ENCODE data around the gene MYL11. TPM values are rescaled to one million over a fixed set of nuclear protein-coding genes. Genes with fewer than 3 reads are reported as not detected.
"Not testable (repeated sequence)": the region's sequence is repeated elsewhere in the genome, so short reads cannot be mapped to it uniquely, and the experiment has no call there.

The MYL11 gene
- total RNA-seq, 1 donor from 2014 or later, result not detected

DNA sequence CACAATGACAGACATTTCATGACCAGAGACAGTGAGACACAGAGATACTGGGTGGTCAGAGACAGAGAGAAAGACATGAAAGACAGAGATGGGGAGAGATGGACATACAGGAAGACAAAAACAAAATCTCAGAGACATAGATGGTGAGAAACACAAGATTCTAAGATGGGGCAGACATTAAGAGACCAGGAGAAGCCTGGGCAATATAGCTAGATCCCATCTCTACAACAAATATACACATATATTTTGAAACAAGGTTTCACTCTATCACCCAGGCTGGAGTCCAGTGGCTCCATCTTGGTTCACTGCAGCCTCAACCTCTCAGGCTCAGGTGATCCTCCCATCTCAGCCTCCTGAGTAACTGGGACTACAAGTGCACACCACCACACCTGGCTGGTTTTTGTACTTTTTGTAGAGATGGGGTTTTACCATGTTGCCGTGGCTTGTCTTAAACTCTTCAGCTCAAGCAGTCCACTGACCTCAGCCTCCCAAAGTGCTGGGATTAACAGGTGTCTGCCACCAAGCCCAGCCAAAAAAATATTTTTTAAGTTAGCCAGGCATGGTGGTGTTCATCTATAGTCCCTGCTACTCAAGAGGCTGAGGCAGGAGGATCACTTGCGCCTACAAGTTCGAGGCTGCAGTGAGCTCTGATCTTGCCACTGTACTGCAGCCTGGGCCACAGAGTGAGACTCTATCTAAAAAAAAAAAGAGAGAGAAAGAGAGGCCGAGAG, 5.6 kb downstream of the MYL11 start:
- no peak for DNase-seq
- intact Hi-C loops (cut with DNase I), result no loop called here
- ATAC-seq (ENCODE audit: poor library complexity), result no peak

DNA sequence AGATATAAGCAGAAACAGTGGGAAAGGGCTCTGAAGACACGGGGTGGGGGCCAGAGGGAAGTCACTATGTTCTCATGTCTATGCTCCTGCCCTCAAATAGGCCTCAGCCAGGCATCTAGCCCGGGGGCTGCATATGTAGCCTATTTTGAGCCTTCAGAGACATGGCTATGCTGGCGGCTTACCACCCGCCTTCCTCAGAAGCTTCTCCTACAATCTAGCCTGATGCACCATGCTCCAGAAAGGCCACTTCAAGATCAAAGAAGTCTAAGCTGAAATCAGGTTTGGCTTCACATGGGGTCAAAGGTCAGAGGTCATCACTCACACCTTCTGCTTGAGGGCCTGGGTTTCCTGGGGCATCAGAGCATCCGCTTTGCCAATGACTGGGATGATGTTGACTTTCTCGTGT, 6.2 kb downstream of the MYL11 start:
- intact Hi-C loops (cut with DNase I), result no loop called here
- no peak for ATAC-seq (ENCODE audit: poor library complexity)
- no peak for DNase-seq

DNA sequence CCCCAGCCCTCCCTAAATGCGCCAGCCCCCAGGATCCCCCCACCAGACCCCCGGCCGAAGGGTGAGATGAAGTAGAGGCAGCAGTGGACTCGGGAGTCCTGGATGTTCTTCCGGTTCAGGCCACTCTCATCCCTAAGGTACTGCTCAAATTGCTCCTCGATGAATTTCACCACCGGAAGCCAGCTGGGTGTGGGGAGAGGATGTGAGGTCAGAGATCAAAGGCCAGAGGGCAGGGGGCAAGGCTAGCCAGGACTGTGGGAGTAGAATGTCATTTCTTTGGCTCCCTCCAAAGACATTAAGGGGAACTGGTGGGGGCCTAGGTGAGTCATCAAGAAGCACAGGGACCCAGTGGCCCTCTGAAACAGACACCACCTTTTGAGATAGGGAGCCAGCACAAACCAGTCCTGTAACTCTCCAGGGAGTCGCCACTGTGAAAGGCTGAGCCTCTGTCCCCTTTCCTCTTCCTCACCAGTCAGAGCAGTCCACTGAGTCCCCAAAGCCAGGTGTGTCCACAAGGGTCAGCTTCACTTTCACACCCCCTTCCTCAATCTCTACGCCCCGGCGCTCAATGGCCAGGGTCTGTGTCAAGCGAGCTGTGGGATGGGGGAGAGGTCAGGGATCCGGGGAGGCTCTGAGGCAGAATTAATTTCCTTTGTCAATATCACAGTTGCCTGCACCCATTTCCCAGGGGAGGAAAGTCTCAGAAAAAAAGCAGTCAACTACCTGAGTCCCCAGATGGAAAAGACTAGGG, 6.9 kb downstream of the MYL11 start:
- intact Hi-C loops (cut with DNase I), result no loop called here
- ATAC-seq (ENCODE audit: poor library complexity) (no peak), DNase-seq (no peak)

DNA sequence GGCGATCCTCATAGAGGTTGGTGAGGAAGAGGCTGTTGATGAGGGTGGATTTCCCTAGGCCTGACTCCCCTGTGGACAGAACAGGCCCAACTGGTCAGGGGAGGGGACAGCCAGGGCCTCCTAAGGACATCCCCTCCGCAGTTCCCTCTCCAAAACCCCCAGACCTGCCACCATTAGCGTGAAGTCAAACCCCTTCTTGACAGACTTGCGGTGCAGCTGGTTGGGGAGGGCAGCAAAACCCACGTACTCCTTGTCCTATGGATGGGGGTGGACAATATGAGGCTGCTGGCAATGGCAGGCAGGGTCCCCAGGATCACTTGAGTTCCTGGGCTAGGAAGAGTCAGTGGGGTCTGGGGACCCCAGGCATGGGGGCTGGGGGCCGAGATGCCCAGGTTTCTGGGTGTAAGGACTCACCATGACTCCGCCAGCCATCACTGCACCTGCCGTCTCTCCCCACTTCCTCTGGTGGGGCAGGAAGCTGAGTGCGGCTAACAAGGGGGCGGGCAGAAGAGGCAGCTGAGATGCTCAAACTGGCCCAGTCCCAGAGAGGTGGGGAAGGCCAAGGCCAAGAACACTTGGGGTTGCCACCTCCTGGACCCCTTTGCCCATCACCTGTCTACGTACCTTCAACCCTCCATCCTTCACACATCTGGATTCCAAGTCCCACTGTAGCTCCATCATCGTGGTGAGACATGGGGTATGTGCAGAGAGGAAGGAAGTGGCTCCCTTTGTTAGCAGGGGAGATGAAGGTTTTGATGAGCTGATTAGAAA, 7.7 kb downstream of the MYL11 start, which contains the start of gene SEPTIN1:
SEPTIN1 (minus strand) TSS at position 451 of the 771 bp plus-strand sequence; CDS start at position 432, 19 bp downstream.
- DNase-seq (no peak), ATAC-seq (ENCODE audit: poor library complexity) (no peak)
- intact Hi-C loops (cut with DNase I), result no loop called here

DNA sequence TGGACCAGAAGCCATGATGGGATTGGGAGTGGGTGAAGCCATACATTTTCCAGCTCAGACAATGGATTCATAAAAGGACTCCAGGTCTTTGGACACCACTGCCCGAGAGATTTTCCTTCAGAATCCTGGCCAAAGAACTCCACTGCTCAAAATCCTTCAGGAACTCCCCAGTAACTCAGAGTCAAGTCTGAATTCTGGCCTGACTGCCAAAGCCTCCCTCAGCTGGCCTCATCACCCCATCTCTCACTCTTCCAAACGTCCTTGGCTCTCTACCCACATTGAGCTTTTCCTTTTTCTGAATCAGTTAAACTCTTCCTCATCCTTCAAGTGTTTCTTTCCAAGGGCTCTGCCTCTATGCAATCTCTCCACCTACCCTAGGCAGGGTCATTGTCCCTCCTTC, 8.9 kb downstream of the MYL11 start:
- ATAC-seq (ENCODE audit: poor library complexity) (no peak), DNase-seq (no peak)
- intact Hi-C loops (cut with DNase I), result no loop called here

DNA sequence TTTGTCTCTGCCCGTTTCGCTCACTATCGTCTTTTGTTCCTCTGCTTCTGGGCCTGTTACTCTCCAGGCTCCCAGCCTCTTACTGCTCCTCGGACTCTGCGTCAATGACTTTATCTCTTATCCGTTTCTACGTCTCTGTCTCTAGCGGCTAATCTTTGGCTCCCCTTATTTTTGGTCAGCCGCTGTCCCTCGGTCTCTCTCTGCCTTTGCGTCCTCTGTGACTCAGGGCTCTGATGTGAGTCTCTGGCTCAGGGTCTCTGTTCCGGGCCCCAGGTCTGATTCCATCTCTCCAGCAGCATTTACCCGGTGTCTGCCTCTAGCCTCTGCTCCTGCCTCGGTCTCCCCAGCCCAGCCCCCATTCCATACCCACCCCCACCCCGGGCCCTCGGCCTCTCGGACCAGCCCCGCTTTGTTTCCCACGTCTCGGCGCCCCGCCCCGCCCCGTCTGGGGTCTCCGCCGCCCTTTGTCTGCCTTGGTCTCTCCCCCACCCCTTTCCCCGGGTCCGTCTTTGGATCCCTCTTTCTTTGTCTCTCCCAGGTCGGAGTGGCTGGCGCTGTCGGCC, 20.1 kb downstream of the MYL11 start:
- intact Hi-C loops (cut with DNase I), result no loop called here
- DNase-seq, result no peak

DNA sequence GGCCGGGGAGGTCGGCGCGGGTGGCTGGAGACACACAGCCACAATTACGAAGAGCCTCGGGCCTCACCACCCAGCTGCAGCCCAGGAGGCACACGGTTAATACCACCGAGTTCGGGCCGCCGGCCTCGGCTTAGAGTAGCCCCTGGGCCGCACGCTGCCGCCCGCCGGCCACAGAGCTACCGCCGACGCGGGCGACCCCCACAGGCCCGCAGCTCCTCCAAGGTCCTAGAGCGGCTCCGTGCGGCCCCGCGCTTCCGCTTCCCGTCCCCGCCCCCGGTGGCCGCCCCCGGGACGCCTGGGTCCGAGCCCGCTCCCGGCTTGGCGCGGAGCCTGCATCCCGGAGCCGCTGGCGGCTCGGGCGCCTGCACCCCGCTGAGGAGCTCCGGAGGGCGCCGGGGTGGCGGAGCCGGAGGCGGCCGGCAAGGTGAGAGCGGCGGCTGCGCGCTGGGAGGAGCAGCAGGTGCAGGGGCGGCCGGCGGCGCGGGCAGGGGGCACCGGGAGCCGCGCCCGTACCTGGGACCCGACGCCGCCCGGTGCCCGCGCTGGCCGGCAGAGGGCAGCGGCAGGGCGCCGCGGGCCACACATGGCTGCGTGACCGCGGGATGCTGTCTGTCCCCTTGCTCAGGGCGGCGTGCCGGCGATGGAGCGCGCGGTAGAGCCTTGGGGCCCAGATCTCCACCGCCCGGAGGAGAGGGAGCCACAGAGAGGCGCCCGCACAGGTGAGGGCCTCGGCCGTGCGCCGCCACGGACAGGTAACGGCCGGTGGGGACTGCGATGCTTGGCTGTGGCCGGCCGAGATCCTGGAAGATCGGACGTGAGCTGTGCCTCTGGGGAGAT, 20.8 kb downstream of the MYL11 start, which contains the start of gene ZNF48:
ZNF48 (plus strand) TSS at position 266 of the 837 bp plus-strand sequence; CDS start at position 641, 375 bp downstream.
- intact Hi-C loops (cut with DNase I), result no loop called here
- DNase-seq (peak; percentile 92), ATAC-seq (ENCODE audit: poor library complexity) (peak; percentile 97)

More for the DNA sequence above, 20.1 kb downstream of the MYL11 start:
- peak; percentile 37 for ATAC-seq (ENCODE audit: poor library complexity)

DNA sequence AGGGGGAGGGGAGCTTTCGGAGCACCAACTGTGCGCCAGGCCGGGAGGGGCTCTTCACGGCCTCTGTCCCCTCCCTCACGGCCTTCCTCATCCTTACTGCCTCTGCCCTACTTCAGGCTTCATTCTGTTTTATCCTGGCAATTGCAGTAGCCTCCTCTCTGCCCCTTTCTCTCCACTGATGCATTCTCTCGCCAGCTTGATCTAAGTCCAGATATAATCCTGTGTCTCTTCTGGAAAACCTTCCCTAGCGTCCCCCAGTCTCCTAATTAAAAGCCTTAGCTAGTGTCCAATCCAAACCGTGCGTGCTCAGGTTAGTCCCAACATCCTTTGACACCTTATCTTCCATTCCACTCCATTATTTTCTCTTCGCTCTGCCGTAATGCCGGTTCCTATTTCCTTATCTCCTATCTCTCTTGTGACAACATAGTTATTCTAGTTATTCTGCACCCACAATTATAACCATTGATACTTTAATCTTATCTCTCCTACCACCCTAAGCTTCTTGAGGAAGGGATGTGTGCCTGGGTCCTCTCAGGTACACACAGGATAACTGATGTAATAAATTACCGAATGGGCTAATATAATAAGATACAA, 21.5 kb downstream of the MYL11 start:
- ATAC-seq (ENCODE audit: poor library complexity) (no peak), DNase-seq (no peak)
- intact Hi-C loops (cut with DNase I), result no loop called here

DNA sequence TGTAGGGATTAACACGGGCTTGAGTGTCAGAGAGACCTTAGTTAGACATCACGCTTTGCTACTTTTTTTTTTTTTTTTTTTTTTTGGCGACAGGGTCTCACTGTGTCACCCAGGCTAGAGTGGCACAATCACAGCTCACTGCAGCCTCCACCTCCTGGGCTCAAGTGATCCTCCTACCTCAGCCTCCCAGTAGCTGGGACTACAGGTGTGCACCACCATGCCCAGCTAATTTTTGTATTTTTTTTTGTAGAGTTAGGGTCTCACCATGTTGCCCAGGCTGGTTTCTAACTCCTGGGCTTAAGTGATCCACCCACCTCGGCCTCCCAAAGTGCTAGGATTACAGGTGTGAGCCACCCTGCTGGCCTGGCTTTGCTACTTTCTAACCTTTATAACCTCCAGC, 22.0 kb downstream of the MYL11 start:
- ATAC-seq (ENCODE audit: poor library complexity); DNase-seq; intact Hi-C loops (cut with DNase I): not testable (repeated sequence)

DNA sequence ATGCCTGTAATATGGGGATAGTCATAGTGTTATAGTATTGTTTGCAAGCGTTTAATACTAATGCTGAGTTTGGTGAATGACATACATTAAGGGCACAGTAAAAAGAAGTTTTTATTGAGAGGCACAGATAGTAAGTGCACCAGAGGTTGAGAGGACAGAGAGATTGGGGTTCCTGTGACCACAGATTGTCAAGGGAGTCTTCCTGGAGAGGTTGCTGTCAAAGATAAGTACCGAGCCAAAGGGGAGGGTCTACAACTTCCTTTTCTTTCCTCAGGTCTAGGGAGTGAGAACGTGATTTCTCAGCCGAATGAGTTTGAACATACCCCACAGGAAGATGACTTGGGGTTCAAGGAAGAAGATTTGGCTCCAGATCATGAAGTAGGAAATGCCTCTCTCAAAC, 22.5 kb downstream of the MYL11 start:
- intact Hi-C loops (cut with DNase I), result no loop called here
- no peak for DNase-seq
- no peak for ATAC-seq (ENCODE audit: poor library complexity)

DNA sequence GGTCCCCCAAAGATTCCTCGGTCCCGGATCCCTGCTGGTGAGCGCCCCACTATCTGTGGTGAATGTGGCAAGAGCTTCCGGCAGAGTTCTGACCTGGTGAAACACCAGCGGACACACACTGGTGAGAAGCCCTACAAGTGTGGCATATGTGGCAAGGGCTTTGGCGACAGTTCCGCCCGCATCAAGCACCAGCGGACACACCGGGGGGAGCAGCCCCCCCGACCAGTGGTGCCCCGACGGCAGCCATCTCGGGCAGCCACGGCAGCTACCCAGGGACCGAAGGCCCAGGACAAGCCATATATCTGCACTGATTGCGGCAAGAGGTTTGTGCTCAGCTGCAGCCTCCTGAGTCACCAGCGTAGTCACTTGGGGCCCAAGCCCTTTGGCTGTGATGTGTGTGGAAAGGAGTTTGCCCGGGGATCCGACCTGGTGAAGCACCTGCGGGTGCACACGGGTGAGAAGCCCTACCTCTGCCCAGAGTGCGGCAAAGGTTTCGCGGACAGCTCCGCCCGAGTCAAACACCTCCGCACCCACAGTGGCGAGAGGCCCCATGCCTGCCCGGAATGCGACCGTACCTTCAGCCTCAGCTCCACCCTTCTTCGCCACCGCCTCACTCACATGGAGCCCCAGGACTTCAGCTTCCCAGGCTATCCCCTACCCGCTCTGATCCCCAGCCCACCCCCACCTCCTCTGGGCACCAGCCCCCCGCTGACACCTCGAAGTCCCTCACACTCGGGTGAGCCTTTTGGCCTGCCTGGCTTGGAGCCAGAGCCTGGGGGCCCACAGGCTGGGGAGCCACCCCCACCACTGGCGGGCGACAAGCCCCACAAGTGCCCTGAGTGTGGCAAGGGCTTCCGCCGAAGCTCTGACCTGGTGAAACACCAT, 23.4 kb downstream of the MYL11 start:
- ATAC-seq (ENCODE audit: poor library complexity), result no peak
- intact Hi-C loops (cut with DNase I), result no loop called here
- DNase-seq, result no peak

DNA sequence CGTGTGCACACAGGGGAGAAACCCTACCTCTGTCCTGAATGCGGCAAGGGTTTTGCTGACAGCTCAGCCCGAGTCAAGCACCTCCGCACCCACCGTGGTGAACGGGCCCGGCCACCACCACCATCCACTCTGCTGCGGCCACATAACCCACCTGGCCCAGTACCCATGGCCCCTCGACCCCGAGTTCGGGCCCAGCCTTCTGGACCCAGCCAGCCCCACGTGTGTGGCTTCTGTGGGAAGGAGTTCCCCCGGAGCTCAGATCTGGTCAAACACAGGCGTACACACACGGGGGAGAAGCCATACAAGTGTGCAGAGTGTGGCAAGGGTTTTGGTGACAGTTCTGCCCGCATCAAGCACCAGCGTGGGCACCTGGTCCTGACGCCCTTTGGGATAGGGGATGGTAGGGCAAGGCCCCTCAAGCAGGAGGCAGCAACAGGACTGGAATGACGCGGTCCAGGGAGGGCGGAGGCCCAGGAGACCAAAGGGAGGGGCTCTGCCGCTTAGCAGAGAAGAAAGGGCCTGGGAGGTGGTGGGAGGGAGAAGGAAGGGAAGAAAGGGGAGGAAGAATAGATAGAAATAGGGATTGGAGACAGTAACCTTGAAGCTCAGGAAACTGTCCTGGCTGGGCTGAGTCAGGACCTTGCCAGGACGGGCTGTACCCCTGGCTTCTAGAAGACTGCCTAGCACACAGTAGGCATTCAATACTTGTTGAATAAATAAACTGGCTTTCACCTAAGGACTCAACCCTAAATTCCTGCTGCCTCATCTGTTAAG, 24.2 kb downstream of the MYL11 start:
- no peak for DNase-seq
- intact Hi-C loops (cut with DNase I), result no loop called here

DNA sequence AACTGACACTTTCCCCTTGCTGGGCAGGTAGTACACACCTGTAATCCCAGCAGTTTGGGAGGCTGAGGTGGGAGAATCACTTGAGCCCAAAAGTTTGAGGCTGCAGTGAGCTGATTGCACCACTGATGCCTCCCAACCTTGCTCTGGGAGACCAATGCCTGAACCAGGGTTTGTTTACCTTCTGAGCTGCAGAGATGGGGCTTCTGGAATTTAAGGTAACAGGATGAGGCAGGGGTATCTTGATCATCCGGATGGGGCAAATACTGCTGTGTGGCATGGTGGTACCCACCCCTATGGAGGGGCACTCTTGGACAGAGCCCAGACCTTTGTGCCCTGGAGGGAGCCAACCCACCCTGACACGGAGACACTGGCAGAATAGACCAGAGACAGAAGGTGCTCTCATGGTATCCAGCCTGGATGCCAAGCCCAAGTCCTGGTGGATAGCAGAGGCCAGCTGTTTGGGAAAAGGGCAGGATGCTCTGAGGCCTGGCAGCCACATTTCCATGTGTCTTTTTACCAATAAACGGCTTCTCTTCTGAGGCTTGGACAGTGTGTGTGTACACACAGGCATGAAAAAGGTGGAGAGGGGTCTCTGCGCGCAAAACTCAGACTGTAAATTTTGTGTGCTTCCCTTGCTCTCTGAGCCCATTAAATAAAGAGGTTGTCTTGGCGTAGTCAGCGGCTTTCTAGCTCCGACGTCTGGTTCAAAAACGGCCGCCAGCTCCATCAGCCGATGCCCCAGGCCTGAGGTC, 25.0 kb downstream of the MYL11 start:
- ATAC-seq (ENCODE audit: poor library complexity) (no peak), DNase-seq (no peak)
- intact Hi-C loops (cut with DNase I), result loop anchor here (10.0 kb wide), 1 partner anchor 45 kb away; the partner anchor contains the start of gene CD2BP2

More for the DNA sequence above, 24.2 kb downstream of the MYL11 start:
- ATAC-seq (ENCODE audit: poor library complexity), result no peak

DNA sequence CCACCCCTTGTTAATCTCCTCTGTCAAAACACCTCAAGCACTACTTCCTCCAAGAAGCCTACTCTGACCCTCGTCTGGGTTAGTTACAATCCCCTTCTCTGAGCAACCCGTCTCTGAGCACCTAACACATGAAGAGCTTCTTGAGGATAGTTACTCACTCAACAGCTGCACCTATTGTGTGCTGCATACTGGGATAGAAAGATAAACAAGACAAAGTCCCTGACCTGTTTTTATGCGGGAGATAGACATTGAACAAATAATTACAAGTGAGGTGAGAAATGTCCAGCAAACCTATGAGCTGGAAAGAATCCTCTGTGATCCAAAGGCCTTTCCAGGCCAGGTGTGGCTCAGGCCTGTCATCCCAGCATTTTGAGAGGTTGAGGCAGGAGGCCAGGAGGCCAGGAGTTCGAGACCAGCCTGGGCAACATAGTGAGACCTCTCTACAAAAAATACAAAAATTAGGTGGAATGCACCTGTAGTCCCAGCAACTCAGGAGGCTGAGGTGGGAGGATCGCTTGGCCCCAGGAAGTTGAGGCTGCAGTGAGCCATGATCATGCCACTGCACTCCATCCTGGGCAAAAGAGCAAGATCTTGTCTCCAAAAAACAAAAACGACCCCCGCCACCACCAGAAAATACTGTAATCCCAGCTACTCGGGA, 27.3 kb downstream of the MYL11 start:
- no peak for ATAC-seq (ENCODE audit: poor library complexity)
- DNase-seq, result no peak
- intact Hi-C loops (cut with DNase I), result loop anchor here (10.0 kb wide), 1 partner anchor 47 kb away; the partner anchor contains the start of gene CD2BP2

DNA sequence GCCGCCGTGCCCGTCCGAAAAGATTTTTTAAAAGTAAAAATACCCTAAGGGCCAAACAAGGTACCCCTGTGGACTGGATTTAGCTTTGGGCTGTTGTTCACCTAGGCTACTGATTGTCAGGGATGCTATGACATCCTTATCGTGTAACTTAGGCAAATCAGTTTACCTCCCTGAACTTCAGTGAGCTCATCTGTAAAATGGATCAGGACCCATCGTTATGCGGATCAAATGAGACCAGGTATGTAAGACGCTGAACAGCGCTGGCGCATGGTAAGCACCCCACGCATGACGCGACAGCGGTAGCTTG, 32.1 kb downstream of the MYL11 start:
- no peak for ATAC-seq (ENCODE audit: poor library complexity)

More for the DNA sequence above, 32.1 kb downstream of the MYL11 start:
- no peak for DNase-seq
- intact Hi-C loops (cut with DNase I), result loop anchor here (10.0 kb wide), 1 partner anchor 52 kb away; the partner anchor contains the start of gene CD2BP2
